ENCODE results near the gene JMJD8. TPM values are rescaled to one million over a fixed set of nuclear protein-coding genes. Genes with fewer than 3 reads are reported as not detected.

The JMJD8 gene
- total and polyA plus RNA-seq, 9 of the 15 experiments (the other 6 are each of a cell fraction or from before 2014, with no cell fraction given): 1.2 to 50.6 (median 29.3) TPM

DNA sequence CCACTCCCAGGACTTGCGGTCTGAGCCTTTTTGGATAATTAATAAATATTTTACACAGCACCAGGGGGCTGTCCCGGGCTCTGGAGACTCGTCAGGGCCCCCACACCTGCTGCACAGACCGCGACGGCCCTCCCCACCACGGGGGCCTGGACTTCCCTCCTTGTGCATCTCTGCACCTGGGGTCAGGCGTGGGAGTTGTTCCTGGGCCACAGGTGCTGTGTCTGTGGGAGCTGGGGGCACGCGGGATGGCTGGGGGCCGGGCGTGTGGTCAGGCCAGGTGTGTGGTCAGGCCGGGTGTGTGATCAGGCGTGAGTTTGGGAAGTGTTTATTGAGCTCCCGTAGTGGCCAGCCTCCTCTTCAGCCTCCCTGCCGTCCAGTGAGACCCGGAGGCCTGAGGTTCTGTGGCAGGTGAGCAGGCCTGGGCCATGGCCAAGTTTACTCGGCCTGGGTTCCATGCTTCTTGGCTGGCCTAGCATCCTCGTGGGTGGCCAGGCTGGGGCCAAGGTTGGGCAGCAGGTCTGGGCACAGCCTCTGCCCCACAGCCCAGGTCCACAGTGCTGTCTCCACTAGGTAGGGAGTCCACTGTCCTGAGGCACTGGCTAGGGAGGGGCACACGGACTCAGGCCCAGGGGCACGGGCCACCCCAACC, 5.8 kb downstream of the JMJD8 start:
- no peak for ATAC-seq
- Histone ChIP-seq H3K9me1 (ENCODE audit: control insufficient read depth, insufficient read depth, low read length) (peaks cover 11% of the 10 kb centered on the region), H3K9me3 (replicated peaks; ENCODE audit: control insufficient read depth, insufficient read depth, low read depth, low read length) (no peaks in the 10 kb centered on the region), H3K27ac (ENCODE audit: extremely low read depth, low read depth, low read length) (peak overlapping the region; percentile 82; the same call in 1 of the 3 replicates), H3K36me3 (ENCODE audit: control insufficient read depth, insufficient read depth, low read length) (peaks cover 43% of the 10 kb centered on the region), H3K79me2 (ENCODE audit: control insufficient read depth, insufficient read depth, low read length) (peaks cover 37% of the 10 kb centered on the region), H2AFZ (ENCODE audit: low read depth, low read length) (no peak overlapping the region), H3K4me1 (replicated peaks in 1 of 2; ENCODE audit: control insufficient read depth in 2 of 2, insufficient read depth in 2 of 2, low read length in 2 of 2) (peaks cover 43 to 98% of the 10 kb centered on the region in 2 experiments), H4K20me1 (replicated peaks; ENCODE audit: control insufficient read depth, insufficient read depth, low read length) (peaks cover 20% of the 10 kb centered on the region), H3K9ac (ENCODE audit: insufficient read depth in 1 of 2, low read depth in 2 of 2, low read length in 2 of 2) (peak overlapping the region; percentile 84 to 93; a peak in 3 of 4 replicates), H3K27me3 (ENCODE audit: control insufficient read depth in 2 of 2, insufficient read depth in 2 of 2, low read length in 2 of 2) (no peaks in the 10 kb centered on the region), H3K4me2 (ENCODE audit: insufficient read depth, low read length) (peak overlapping the region; percentile 98; the same call in 1 of the 2 replicates), H3K4me3 (0 out of 2 replicates have a peak overlapping the region, but pooled peaks have one; percentile 64)
- 72% methylated on average over 20 of the region's 21 CpGs for WGBS (ENCODE audit: insufficient coverage, low coverage, missing lambda C conversion rate)
- TF ChIP-seq TSC22D4 (tag; IDR thresholded peaks at IDR 0.05) (no peak), NFIC (IDR thresholded peaks at IDR 0.05) (0 out of 2 replicates have a peak, but pooled peaks have one; percentile 9)
- CTCF ChIA-PET (ENCODE audit: low intra/inter-chr PET ratio): no interaction called here
- POLR2A ChIA-PET: interaction anchor here (0.6 to 1.5 kb wide), 5 partner anchors 10 to 401 kb away, joined by 3 read pairs; no protein-coding TSS in a partner anchor
- in situ Hi-C loops (cut with MboI): loop anchor here (10.0 kb wide), 1 partner anchor 284 kb away; the partner anchor contains the start of gene NME4
- no TSS peak for BruUV-seq (replicated peaks)
- no peak for FAIRE-seq
- intact Hi-C loops (cut with micrococcal nuclease): loop anchor here (5.0 kb wide), 1 partner anchor 41 kb away; the partner anchor contains the start of gene METTL26
- no peak for DNase-seq (ENCODE audit: extremely low read depth in 1 of 4, low spot score in 3 of 4)

Measured in K562 (cell line).